Astrocyte (in vitro differentiated cells and primary cell): ENCODE data around the gene CREB5. TPM values are rescaled to one million over a fixed set of nuclear protein-coding genes. Genes with fewer than 3 reads are reported as not detected.

ENCODE experiments used
- DNase-seq: peaks from one replicate; pipeline ENCODE4 v3.0.0-alpha.2; 2010; ENCODE audit warnings: low read depth
- FAIRE-seq: peaks from 2 replicates; lab custom pipeline; 2011; peaks lifted over from hg19 to GRCh38; lab: Jason Lieb, UNC
- H2AFZ ChIP-seq: 2 replicates; pipeline ENCODE4 v1.6.0; 2012; ENCODE audit warnings: low read depth, low read length, inconsistent platforms
- H3K27ac ChIP-seq: 2 replicates; pipeline ENCODE4 v1.5.1; 2011; ENCODE audit warnings: low read depth, low read length, inconsistent platforms
- H3K27me3 ChIP-seq: 2 replicates; pipeline ENCODE4 v1.6.0; 2011; ENCODE audit warnings: low read length, inconsistent platforms; ENCODE audit not compliant: insufficient read depth
- H3K36me3 ChIP-seq: 2 replicates; pipeline ENCODE4 v1.5.1; 2011; ENCODE audit warnings: low read length, inconsistent platforms; ENCODE audit not compliant: insufficient read depth
- H3K4me1 ChIP-seq: 2 replicates; pipeline ENCODE4 v1.5.1; 2011; ENCODE audit warnings: low read length, inconsistent platforms; ENCODE audit not compliant: insufficient read depth
- H3K4me2 ChIP-seq: 2 replicates; pipeline ENCODE4 v1.6.0; 2012; ENCODE audit warnings: low read length, inconsistent platforms
- H3K4me3 ChIP-seq: 2 replicates; pipeline ENCODE4 v1.5.1; 2011; ENCODE audit warnings: low read depth, mild to moderate bottlenecking, low read length, inconsistent platforms; ENCODE audit not compliant: insufficient read depth
- H3K79me2 ChIP-seq: 2 replicates; pipeline ENCODE4 v1.6.0; 2012; ENCODE audit warnings: mild to moderate bottlenecking, low read length, inconsistent platforms; ENCODE audit not compliant: insufficient read depth
- H3K9ac ChIP-seq: 2 replicates; pipeline ENCODE4 v1.6.0; 2012; ENCODE audit warnings: mild to moderate bottlenecking, low read length, inconsistent platforms
- H3K9me3 ChIP-seq: 2 replicates; pipeline ENCODE4 v1.5.1; 2012; ENCODE audit warnings: low read depth, mild to moderate bottlenecking, low read length, inconsistent platforms; ENCODE audit not compliant: insufficient read depth
- H4K20me1 ChIP-seq: 2 replicates; pipeline ENCODE4 v1.6.0; 2012; ENCODE audit warnings: low read length, inconsistent platforms; ENCODE audit not compliant: insufficient read depth
- H3K27ac Mint-ChIP-seq: one replicate; pipeline ENCODE4 v1.8.0; 2021; ENCODE audit warnings: mild to moderate bottlenecking, mixed read lengths; ENCODE audit not compliant: unreplicated experiment
- H3K27me3 Mint-ChIP-seq: one replicate; pipeline ENCODE4 v1.8.0; 2021; ENCODE audit warnings: low read depth, mixed read lengths; ENCODE audit not compliant: unreplicated experiment
- H3K36me3 Mint-ChIP-seq: one replicate; pipeline ENCODE4 v1.8.0; 2021; ENCODE audit warnings: low read depth, mixed read lengths; ENCODE audit not compliant: unreplicated experiment
- H3K4me1 Mint-ChIP-seq: one replicate; pipeline ENCODE4 v1.8.0; 2021; ENCODE audit warnings: low read depth, mixed read lengths; ENCODE audit not compliant: unreplicated experiment
- H3K4me3 Mint-ChIP-seq: one replicate; pipeline ENCODE4 v1.8.0; 2021; ENCODE audit warnings: mild to moderate bottlenecking, moderate library complexity, mixed read lengths; ENCODE audit not compliant: unreplicated experiment
- H3K9me3 Mint-ChIP-seq: one replicate; pipeline ENCODE4 v1.8.0; 2021; ENCODE audit warnings: mild to moderate bottlenecking, mixed read lengths; ENCODE audit not compliant: unreplicated experiment
- EZH2 ChIP-seq: IDR thresholded peaks from 2 replicates; pipeline ENCODE4 v1.6.1; 2012; ENCODE audit warnings: mild to moderate bottlenecking, low read length, inconsistent platforms; ENCODE audit not compliant: insufficient read depth
- total RNA-seq: library from RNA; stranded (reverse); gene quantifications from 2 replicates; pipeline ENCODE4 v1.2.1, GENCODE V29; 2021
- TF ChIP-seq, protein P1 (sequence below): IDR thresholded peaks from 2 replicates; pipeline ENCODE4 v1.5.1; 2011; ENCODE audit warnings: low read depth, mild to moderate bottlenecking, inconsistent platforms, low read length, moderate library complexity; ENCODE audit not compliant: insufficient read depth

The CREB5 gene
- total RNA-seq, 1 donor from 2014 or later: 25.4 TPM

GRCh38 chr7:28406192-28406591, 6.1 kb upstream of the CREB5 start:
- peak overlapping the region; percentile 24 for H3K27ac ChIP-seq

DNA sequence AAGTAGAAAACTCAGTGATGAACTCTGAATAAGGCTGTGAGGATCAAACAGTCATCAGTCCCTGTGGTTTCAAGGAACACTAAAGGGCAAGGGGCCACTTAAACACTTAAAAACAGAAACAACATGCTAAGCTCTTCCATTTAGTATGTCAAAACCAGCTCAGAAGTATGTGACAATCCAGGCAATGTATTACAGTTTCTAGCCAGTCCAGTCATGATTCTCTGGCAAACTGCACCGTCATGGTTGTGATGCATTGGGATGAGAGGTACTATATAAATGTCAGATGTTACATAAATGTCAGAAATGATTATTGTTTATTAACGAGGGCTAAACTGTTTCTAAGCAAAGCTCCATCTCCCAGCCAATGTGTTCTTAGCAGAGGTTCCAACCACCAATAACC, 4.7 kb upstream of the CREB5 start:
- no peak overlapping the region for H3K4me3 Mint-ChIP-seq
- peak; percentile 44 for DNase-seq
- no peaks in the 10 kb centered on the region for H3K9me3 Mint-ChIP-seq
- H3K4me1 ChIP-seq: peaks cover 26% of the 10 kb centered on the region
- no peaks in the 10 kb centered on the region for H3K36me3 Mint-ChIP-seq
- no peak overlapping the region for H3K9ac ChIP-seq
- H3K79me2 ChIP-seq: no peaks in the 10 kb centered on the region
- no peak for FAIRE-seq
- no peaks in the 10 kb centered on the region for H3K27me3 ChIP-seq
- H3K4me1 Mint-ChIP-seq: peaks cover 22% of the 10 kb centered on the region
- TF ChIP-seq, protein P1, sequence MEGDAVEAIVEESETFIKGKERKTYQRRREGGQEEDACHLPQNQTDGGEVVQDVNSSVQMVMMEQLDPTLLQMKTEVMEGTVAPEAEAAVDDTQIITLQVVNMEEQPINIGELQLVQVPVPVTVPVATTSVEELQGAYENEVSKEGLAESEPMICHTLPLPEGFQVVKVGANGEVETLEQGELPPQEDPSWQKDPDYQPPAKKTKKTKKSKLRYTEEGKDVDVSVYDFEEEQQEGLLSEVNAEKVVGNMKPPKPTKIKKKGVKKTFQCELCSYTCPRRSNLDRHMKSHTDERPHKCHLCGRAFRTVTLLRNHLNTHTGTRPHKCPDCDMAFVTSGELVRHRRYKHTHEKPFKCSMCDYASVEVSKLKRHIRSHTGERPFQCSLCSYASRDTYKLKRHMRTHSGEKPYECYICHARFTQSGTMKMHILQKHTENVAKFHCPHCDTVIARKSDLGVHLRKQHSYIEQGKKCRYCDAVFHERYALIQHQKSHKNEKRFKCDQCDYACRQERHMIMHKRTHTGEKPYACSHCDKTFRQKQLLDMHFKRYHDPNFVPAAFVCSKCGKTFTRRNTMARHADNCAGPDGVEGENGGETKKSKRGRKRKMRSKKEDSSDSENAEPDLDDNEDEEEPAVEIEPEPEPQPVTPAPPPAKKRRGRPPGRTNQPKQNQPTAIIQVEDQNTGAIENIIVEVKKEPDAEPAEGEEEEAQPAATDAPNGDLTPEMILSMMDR: no peak
- TF ChIP-seq EZH2: no peak
- no peak overlapping the region for H3K27ac ChIP-seq
- no peaks in the 10 kb centered on the region for H3K9me3 ChIP-seq
- H3K4me2 ChIP-seq: no peak overlapping the region
- peak overlapping the region; percentile 68 for H3K27ac Mint-ChIP-seq
- H3K36me3 ChIP-seq: no peaks in the 10 kb centered on the region
- peaks cover 10% of the 10 kb centered on the region for H3K27me3 Mint-ChIP-seq
- no peak overlapping the region for H2AFZ ChIP-seq
- H3K4me3 ChIP-seq: no peak overlapping the region
- peaks cover 3% of the 10 kb centered on the region for H4K20me1 ChIP-seq

More at GRCh38 chr7:28406192-28406591, 6.1 kb upstream of the CREB5 start:
- H3K36me3 ChIP-seq: no peaks in the 10 kb centered on the region
- peak; percentile 14 for DNase-seq
- peak overlapping the region; percentile 25 for H3K9ac ChIP-seq
- H3K27me3 Mint-ChIP-seq: peaks cover 10% of the 10 kb centered on the region
- H3K9me3 Mint-ChIP-seq: no peaks in the 10 kb centered on the region
- no peaks in the 10 kb centered on the region for H3K9me3 ChIP-seq
- H4K20me1 ChIP-seq: no peaks in the 10 kb centered on the region
- peaks cover 16% of the 10 kb centered on the region for H3K4me1 Mint-ChIP-seq
- H3K4me1 ChIP-seq: peaks cover 26% of the 10 kb centered on the region
- no peak overlapping the region for H3K4me3 ChIP-seq
- peak overlapping the region; percentile 67 for H3K27ac Mint-ChIP-seq
- H3K36me3 Mint-ChIP-seq: no peaks in the 10 kb centered on the region
- TF ChIP-seq, protein P1: no peak
- no peak for TF ChIP-seq EZH2
- H3K79me2 ChIP-seq: no peaks in the 10 kb centered on the region
- H2AFZ ChIP-seq: no peak overlapping the region
- no peaks in the 10 kb centered on the region for H3K27me3 ChIP-seq
- H3K4me3 Mint-ChIP-seq: no peak overlapping the region
- no peak for FAIRE-seq
- peak overlapping the region; percentile 4 for H3K4me2 ChIP-seq

DNA sequence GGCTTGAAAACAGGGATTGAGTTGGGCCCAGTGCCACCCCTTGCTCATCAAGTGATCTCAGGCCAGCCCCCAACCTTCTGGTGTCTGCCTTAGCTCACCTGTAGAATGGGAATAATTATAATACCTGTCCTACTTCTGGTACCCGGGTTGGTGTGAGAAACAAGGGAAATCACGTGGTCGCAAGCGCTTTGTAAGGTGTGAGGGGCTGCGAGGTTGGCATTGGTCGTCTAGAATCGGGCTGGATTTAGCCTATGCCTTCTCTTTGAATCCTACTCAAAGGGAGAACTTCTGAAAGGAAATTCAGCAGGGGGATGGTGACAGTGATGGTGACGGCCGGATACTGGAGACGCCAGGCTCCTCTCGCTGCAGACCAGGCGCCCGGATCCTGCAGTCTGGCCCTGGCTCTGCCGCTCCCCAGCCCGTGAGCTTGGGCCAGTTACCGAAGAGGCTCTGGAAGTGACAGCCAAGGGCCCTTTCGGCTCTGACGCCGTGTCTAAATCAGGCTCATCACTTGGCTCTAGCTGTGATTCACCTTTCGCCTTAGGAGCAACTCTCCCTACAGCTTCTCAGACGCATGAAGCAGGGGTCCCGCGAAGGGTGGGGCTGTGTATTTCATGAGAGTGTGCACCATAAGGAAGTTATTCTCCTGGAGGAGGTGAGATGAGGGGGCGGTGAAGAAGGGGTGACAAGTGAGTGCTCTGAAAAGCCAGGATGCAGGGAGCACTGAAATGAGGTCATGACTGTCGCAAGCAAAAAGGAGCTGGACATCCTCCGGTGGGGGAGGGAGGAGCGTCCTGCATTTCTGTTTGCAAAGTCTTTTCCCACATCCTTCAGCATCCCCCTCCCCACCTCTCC, 4.0 kb upstream of the CREB5 start:
- H3K36me3 Mint-ChIP-seq: no peaks in the 10 kb centered on the region
- peak overlapping the region; percentile 68 for H3K27ac Mint-ChIP-seq
- H3K4me3 Mint-ChIP-seq: peak overlapping the region; percentile 58
- H3K79me2 ChIP-seq: no peaks in the 10 kb centered on the region
- no peaks in the 10 kb centered on the region for H3K36me3 ChIP-seq
- peaks cover 26% of the 10 kb centered on the region for H3K4me1 Mint-ChIP-seq
- DNase-seq: no peak
- peaks cover 26% of the 10 kb centered on the region for H3K4me1 ChIP-seq
- peak overlapping the region; percentile 63 for H3K9ac ChIP-seq
- FAIRE-seq: no peak
- TF ChIP-seq EZH2: no peak
- TF ChIP-seq, protein P1: no peak
- H3K4me3 ChIP-seq: peak overlapping the region; percentile 32
- H3K4me2 ChIP-seq: peak overlapping the region; percentile 80
- no peaks in the 10 kb centered on the region for H3K27me3 ChIP-seq
- H4K20me1 ChIP-seq: peaks cover 3% of the 10 kb centered on the region
- H3K27me3 Mint-ChIP-seq: peaks cover 10% of the 10 kb centered on the region
- peak overlapping the region; percentile 45 for H2AFZ ChIP-seq
- no peaks in the 10 kb centered on the region for H3K9me3 Mint-ChIP-seq
- H3K27ac ChIP-seq: peak overlapping the region; percentile 57
- H3K9me3 ChIP-seq: no peaks in the 10 kb centered on the region
